ENCODE data around the gene ITPRID1. TPM values are rescaled to one million over a fixed set of nuclear protein-coding genes. Genes with fewer than 3 reads are reported as not detected.

Gene ITPRID1
- total and polyA plus RNA-seq, 2 of the 13 experiments (the other 11 are each of a cell fraction or from before 2014, with no cell fraction given) = not detected

GRCh38 chr7:31494421-31494820 lies 19.5 kb upstream of the ITPRID1 start (continued):
- no peak for TF ChIP-seq TIGD3 (CRISPR knock-in tag; IDR thresholded peaks at IDR 0.05; ENCODE audit: borderline replicate concordance)
- no peak for TF ChIP-seq ZNF343 (CRISPR knock-in tag; IDR thresholded peaks at IDR 0.05)
- TF ChIP-seq ZNF83 (CRISPR knock-in tag; IDR thresholded peaks at IDR 0.05; ENCODE audit: borderline replicate concordance) = no peak
- no peak for TF ChIP-seq ZNF501 (CRISPR knock-in tag; IDR thresholded peaks at IDR 0.05)
- no peak for TF ChIP-seq ZNF749 (CRISPR knock-in tag; IDR thresholded peaks at IDR 0.05; ENCODE audit: borderline replicate concordance)
- no peak for TF ChIP-seq ZBTB43 (CRISPR knock-in tag; conservative IDR thresholded peaks at IDR 0.05)
- TF ChIP-seq GMEB2 (CRISPR knock-in tag; IDR thresholded peaks at IDR 0.05; ENCODE audit: low read depth) = no peak
- no peak for TF ChIP-seq NFKB2 (CRISPR knock-in tag; IDR thresholded peaks at IDR 0.05; ENCODE audit: borderline replicate concordance)

- ChIA-PET POLR2A (no interaction called here), CTCF (ENCODE audit: low intra/inter-chr PET ratio, low total read pairs) (no interaction called here)
- no peak for FAIRE-seq
These were observed 18.2 kb upstream of the ITPRID1 start for GRCh38 chr7:31495653-31496052.

More at GRCh38 chr7:31495653-31496052, 18.2 kb upstream of the ITPRID1 start:
- H3K9ac ChIP-seq (ENCODE audit: insufficient read depth, low read depth, low read length) = no peak overlapping the region
- no peaks in the 10 kb centered on the region for H3K79me2 ChIP-seq (ENCODE audit: insufficient read depth, low read length)
- H3K4me3 ChIP-seq (replicated peaks in 1 of 3; ENCODE audit: insufficient read depth in 1 of 3, low read depth in 2 of 3, low read length in 3 of 3) = no peak overlapping the region
- no peaks in the 10 kb centered on the region for H3K27me3 ChIP-seq (ENCODE audit: control insufficient read depth in 1 of 2, insufficient read depth in 2 of 2, low read length in 2 of 2)
- H3K4me1 ChIP-seq (ENCODE audit: insufficient read depth, low read length) = no peaks in the 10 kb centered on the region
- no peak for DNase-seq (ENCODE audit: low spot score)
- in situ Hi-C loops (cut with HindIII; ENCODE audit: extremely low pct_ligation_motif_present, low pct_unique_long_range_greater_than_20kb) (loop anchor here (25.0 kb wide), 1 partner anchor 308 kb away; no protein-coding TSS in a partner anchor), intact Hi-C loops (cut with micrococcal nuclease; ENCODE audit: unreplicated experiment) (no loop called here)
- no peak for TF ChIP-seq LBX2 (CRISPR knock-in tag; IDR thresholded peaks at IDR 0.05; ENCODE audit: borderline replicate concordance)
- no peak for TF ChIP-seq ZNF484 (CRISPR knock-in tag; IDR thresholded peaks at IDR 0.05; ENCODE audit: borderline replicate concordance, low read depth)
- TF ChIP-seq MAFG (CRISPR knock-in tag; IDR thresholded peaks at IDR 0.05) = no peak
- no peak for TF ChIP-seq ZNF24 (IDR thresholded peaks at IDR 0.05)
- TF ChIP-seq ZSCAN29 (CRISPR knock-in tag; conservative IDR thresholded peaks at IDR 0.05) = no peak
- no TSS peak for BruUV-seq (replicated peaks)
- no peak overlapping the region for H2AFZ ChIP-seq (ENCODE audit: low read length)
- ATAC-seq = no peak
- H3K27ac ChIP-seq (ENCODE audit: extremely low read length, insufficient read depth, low read length) = no peak overlapping the region
- WGBS (ENCODE audit: low lambda C conversion rate) = 0% methylated on average over 3 of the region's 3 CpGs
- H3K4me2 ChIP-seq (ENCODE audit: low read depth, low read length) = no peak overlapping the region
- H3K36me3 ChIP-seq (replicated peaks in 1 of 2; ENCODE audit: control insufficient read depth in 1 of 2, insufficient read depth in 2 of 2, low read length in 2 of 2) = no peaks in the 10 kb centered on the region
- H4K20me1 ChIP-seq (ENCODE audit: insufficient read depth, low read length) = no peaks in the 10 kb centered on the region
- H3K9me3 ChIP-seq (ENCODE audit: low read length) = no peaks in the 10 kb centered on the region

Measured in HepG2 (cell line).